Ovary (tissue), 3 donors: ENCODE measurements around the gene WNK4.

Source experiments
- EP300 ChIP-seq: sonication (generic); formaldehyde crosslinking; IDR thresholded peaks from one replicate; pipeline ENCODE4 v1.6.1; 2017; ENCODE audit warnings: antibody characterized with exemption
- POLR2A ChIP-seq: fragments of 450-650 bp; IDR thresholded peaks from one replicate; pipeline ENCODE4 v1.6.1; 2017; ENCODE audit warnings: antibody characterized with exemption, mild to moderate bottlenecking, moderate library complexity
- TF ChIP-seq, protein P1 (sequence below), 3 donors: fragments of 450-650 bp in 2 of 3; fragments of 200-600 bp in 1 of 3; IDR thresholded peaks; one replicate each; pipeline versions ENCODE4 v1.5.1 to v1.8.0; 2016 to 2022; ENCODE audit warnings: antibody characterized with exemption in 3 of 3, mild to moderate bottlenecking in 1 of 3
- donor health status: DM: no; HTN: no; CAD: no.

- TF ChIP-seq, protein P1, sequence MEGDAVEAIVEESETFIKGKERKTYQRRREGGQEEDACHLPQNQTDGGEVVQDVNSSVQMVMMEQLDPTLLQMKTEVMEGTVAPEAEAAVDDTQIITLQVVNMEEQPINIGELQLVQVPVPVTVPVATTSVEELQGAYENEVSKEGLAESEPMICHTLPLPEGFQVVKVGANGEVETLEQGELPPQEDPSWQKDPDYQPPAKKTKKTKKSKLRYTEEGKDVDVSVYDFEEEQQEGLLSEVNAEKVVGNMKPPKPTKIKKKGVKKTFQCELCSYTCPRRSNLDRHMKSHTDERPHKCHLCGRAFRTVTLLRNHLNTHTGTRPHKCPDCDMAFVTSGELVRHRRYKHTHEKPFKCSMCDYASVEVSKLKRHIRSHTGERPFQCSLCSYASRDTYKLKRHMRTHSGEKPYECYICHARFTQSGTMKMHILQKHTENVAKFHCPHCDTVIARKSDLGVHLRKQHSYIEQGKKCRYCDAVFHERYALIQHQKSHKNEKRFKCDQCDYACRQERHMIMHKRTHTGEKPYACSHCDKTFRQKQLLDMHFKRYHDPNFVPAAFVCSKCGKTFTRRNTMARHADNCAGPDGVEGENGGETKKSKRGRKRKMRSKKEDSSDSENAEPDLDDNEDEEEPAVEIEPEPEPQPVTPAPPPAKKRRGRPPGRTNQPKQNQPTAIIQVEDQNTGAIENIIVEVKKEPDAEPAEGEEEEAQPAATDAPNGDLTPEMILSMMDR (IDR thresholded peaks at IDR 0.05) = no peak
- TF ChIP-seq POLR2A (no peak), EP300 (no peak)
Observed at GRCh38 chr17:42804918-42805367, 24.5 kb downstream of the WNK4 start.
